Activated CD4-positive, alpha-beta T cell treated with anti-CD3 and anti-CD28 coated beads, Interleukin-2, amount 50 U/mL, for 1 hour (primary cell): ENCODE results near the gene MAPRE2.
A peak's percentile ranks its signal among the peaks of the same experiment; 100 is the strongest.

ENCODE experiments used
- DNase-seq: peaks from one replicate; pipeline ENCODE4 v3.0.0-alpha.2; 2020

MAPRE2 gene

GRCh38 chr18:35040988-35041814 lies at the start of gene MAPRE2:
MAPRE2 (plus strand) TSS chr18:35041413; CDS start chr18:35041540, 127 bp downstream.
- peak; percentile 100 for DNase-seq

DNA sequence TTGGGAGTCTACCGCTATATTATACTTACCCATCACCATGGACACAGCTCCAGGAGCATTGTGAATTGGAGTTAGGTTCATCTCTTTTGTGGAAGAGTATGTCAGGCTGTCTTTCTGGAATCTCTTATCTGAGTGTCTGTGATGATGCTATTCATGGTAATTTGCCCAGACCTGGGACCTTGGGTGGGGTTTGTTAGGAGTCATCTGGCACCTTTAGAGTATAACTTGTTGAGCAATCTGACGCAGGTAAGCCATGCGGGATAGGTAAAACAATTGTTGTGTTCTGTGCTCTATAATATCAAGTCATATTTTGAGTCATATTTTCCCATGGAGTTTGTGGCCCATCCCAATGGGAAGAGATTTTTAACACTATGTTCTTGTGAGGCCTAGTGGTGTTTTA lies 49.7 kb upstream of the MAPRE2 start:
- no peak for DNase-seq

GRCh38 chr18:34993289-34993688 lies 47.9 kb upstream of the MAPRE2 start:
- no peak for DNase-seq

DNA sequence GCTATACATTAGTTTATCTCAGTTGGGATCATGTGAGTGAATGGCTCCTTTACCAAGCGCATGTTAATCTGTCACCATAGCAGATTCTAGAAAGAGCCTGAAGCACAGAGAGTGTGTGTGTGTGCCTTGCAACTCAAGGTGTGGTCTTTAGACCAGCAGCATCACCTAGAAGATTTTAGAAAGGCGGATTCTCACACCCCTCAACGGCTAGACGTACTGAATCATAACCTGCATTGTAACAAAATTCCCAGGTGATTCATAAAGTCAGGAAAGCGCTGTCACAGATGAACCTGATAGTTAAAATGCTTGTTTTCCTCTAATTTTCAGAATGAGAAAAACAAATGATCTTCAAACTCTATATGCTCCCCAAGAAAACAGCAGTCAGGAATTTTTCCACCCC lies 45.5 kb upstream of the MAPRE2 start:
- no peak for DNase-seq

DNA sequence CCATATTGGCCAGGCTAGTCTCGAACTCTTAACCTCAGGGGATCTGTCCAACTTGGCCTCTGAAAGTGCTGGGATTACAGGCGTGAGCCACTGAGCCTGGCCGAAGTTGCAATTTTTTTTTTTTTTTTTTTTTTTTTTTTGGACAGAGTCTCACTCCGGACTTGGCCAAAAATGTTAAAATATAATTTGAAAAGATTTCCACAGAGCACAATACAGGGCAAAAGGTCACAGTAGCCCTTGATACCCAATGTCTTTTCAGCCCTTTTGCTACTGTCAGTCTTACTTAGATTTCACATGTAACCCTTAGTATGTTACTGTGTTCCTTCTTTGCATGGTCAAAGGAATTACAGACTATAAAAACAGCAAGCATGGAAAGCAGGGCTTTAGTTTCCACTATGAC lies 42.6 kb upstream of the MAPRE2 start:
- no peak for DNase-seq

GRCh38 chr18:34999756-35000289 lies 41.4 kb upstream of the MAPRE2 start:
- no peak for DNase-seq

DNA sequence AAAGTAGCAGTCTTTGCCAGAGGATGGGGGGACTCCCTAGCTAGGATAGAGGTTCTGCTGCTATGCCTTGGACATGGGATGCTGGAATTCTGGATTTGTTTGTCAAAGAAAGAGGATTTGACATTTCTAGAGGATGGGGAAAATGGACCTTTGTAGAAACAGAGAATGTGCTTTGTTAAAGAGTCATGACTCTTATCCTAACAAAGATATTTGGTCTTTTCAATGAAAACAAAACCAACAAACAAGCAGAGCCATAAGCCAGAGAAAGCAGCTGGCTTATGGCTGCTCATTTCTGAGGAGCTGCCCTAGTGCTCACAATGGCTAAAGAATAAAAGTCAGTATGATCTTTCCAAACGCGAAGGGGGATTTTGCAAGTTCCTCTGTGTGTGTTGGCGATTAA lies 40.8 kb upstream of the MAPRE2 start:
- no peak for DNase-seq

DNA sequence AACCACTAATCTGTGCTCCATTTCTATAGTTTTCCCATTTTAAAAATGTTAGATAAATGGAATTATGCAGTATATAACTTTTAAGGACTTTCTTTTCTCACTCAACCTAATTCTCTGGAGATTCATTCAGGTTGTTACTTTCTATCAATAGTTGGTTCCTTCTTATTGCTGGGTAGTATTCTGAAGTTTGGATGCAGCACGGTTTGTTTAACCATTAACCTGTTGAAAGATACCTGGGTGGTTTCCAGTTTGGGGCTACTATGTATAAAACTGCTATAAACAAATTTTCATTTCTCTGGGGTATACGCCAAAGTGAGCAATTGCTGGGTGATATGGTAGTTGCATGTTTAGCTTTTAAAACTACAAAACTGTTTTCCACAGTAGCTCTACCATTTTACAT lies 39.1 kb upstream of the MAPRE2 start:
- no peak for DNase-seq

DNA sequence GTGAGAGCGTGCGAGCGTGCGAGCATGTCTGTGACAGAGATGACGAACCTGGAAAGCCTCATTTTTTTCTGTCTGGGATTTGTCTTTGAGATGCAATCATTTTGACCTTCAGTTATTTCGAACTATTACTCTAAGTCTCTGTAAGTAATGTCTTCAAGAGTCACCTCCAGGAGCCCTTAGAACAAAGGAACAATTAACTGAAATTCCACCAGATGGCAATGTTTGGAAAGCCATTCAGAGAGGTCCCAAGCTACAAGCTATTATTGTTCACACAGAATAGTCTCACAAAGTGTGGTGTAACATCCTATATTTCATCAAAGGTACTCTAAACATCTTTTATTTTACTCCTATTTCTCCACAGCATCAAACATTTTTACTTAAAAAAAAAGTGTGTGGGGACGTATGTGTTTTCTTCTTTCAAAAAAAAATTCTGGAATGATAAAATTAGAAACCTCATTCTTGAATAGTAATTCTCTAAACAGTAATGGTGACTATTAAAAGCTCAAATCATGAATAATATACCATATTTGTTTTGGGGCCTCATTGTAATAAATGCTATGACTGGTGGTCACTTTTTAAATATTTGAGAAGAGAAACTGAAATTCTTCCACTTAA lies 35.1 kb upstream of the MAPRE2 start:
- no peak for DNase-seq

DNA sequence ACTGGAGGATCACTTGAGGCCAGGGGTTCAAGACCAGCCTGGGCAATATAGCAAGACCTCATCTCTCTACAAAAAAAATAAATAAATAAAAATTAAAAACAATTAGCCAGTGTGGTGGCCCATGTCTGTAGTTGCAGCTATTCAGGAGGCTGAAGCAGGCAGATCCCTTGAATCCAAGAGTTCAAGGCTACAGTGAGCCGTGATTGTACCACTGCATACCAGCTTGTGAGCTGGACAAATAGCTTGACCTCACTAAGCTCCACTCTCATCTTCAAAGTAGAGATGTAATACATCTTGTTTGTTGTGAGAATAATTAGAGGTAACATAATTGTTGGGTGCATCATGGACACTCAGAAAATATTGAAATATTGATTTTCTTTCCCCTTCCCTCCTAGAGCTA lies 31.1 kb upstream of the MAPRE2 start:
- DNase-seq, result no peak

GRCh38 chr18:35010993-35011392 lies 30.2 kb upstream of the MAPRE2 start:
- no peak for DNase-seq

GRCh38 chr18:35019933-35020332 lies 21.3 kb upstream of the MAPRE2 start:
- DNase-seq, result no peak

GRCh38 chr18:35022426-35023001 lies 18.7 kb upstream of the MAPRE2 start:
- DNase-seq, result no peak

- no peak for DNase-seq
Observed at GRCh38 chr18:35024196-35024595, 17.0 kb upstream of the MAPRE2 start.

- DNase-seq, result no peak
Observed at GRCh38 chr18:35024965-35025364, 16.2 kb upstream of the MAPRE2 start.

DNA sequence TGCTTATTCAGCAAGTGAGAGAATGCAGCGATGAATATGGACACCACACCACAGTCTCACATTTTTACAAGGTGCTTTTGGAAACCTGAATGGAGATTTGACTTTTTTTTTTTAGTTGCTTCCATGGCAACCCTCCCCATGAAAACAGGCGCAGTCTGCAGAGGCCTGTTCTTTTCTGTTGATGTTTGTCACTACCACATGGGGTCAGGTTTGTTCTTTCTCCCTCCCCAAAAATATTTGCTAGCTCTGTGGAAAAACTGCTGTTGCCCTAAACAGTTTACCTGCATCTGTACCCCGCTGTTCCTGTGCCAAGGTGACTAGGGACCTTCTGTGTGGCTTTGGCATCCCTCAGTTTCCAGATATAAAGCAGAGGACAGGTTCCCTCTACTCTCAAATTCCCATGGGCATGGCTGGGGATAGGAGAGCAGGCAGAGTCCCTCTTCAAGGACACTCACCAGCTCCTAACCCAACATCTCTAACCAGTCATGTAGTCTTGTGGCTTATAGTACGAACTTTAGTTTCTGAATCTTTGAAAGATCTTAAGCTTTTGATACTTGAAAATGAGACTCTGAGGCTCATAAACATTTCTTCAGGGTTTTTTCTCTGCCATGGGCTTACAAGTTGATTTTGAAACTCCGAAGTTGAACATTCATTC lies 14.7 kb upstream of the MAPRE2 start:
- DNase-seq, result no peak

- DNase-seq, result no peak
Observed at GRCh38 chr18:35027206-35027605, 14.0 kb upstream of the MAPRE2 start.

DNA sequence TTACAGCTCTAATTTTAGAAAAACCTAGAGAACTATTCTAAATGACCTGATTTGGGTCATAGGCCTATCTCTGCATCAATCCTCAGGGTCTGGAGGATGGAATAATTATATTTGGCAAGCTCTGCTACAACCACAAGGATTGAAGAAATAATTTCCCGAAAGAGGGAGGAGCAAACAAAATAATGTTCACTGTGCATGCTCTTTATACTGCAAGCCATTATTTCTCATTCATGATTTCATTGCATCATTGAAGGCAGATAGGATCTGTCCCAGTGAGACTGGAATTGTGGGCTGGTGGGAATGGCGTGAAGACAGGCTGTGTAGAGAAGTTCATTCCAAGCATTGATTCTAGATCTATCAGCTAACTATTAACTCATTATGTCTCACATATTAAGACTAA lies 12.7 kb upstream of the MAPRE2 start:
- no peak for DNase-seq

DNA sequence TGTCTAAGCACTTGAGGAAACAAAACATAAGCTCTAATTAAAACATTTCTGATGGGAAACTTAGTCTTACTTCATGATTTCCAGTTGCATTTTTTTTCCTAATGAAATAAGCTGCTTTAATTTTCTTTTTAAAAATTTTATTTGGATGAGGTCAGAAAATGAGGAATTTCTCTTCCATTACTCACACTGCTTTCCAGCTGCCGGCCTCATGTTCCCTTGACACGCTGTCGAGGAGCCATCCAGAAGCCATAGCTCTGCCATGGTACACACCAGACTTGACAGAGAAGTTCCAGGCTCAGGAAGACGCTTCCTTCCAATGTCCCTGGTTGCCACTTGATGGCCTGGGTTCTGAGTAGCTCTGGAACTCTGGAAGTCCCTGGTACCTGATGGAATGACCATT lies 12.1 kb upstream of the MAPRE2 start:
- DNase-seq, result no peak

- DNase-seq, result no peak
Observed at GRCh38 chr18:35029770-35030169, 11.4 kb upstream of the MAPRE2 start.

DNA sequence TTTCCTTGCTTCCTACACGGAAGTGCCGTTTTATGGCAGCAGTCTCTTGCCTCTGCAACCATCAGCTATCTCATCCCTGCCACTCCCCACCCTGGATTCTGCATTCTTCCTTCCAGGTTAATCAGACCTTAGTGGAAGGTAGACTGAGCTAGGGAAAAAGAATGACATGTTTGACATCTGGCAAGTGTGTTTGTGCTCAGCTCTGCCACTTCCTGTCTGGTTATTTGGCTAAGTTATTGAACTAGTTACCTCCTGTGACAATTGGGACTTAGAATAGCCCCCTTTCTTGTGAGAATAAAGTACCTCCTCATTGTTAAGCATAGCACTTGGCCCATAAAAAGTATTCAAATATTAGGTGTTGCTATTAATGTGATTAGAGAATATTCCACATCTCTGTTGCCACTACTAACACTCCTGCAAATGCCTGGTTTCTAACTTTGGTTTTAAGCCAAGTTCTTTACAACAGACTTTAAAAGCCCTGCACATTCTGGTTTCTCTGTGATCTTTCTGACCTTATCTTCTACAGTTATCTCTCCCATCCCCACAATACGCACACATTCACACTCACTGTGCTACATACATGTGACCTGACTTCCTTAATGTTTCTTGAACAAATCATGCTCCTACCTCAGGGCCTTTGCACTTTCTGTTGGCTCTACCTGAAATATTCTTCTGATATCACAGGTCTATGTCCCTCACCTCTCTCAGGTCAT lies 10.8 kb upstream of the MAPRE2 start:
- DNase-seq, result no peak

DNA sequence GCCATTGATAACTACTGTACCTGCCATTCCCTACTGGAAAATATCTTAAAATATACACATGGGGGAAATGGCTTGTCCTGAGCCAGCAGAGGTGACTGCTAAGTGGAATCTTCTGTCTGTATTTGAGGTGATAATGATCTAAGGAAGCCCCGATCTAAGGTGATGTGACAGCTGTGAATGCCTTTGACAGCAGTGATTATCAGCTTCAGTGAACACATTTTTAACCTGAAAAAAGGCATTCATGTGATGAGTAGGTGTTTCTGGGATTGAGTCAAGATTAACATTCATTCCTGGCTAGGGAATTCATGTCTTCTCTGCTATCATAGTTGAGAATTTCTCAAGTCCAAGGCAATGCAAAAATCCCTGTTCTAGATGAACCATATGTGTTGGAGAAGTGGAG lies 9.1 kb upstream of the MAPRE2 start:
- no peak for DNase-seq

DNA sequence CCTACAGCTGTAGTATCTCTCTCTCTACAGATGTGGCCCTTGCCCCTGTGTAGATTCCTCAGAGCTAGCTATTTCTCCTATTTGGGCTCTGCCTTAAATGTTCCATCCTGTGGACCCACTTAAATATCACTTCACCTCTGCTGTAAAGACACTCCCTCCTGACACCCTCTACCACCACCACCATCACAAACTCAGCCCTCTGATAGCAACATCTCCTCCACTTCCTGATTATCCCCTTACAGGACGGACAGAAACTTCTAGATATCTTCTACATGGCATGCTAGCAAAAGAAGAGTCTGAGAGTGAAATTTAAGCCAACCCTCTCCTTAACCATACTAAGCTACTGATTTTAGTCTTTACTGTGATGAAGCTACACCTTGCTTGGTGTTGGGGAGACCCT lies 3.2 kb upstream of the MAPRE2 start:
- DNase-seq, result no peak
